HG03045 (cell line): ENCODE measurements around the gene ISOC2.
"Not testable (repeated sequence)": the region's sequence is repeated elsewhere in the genome, so short reads cannot be mapped to it uniquely, and the experiment has no call there.

Experiments
- ATAC-seq: cut with Tn5 transposase; IDR thresholded peaks from one replicate; pipeline ENCODE4 v1.9.1; 2021; ENCODE audit warnings: mild to moderate bottlenecking, moderate library complexity; ENCODE audit not compliant: unreplicated experiment

Gene ISOC2

GRCh38 chr19:55443045-55443823, 18.2 kb downstream of the ISOC2 start, which contains the start of gene SHISA7:
TSS of gene SHISA7 (minus strand) at chr19:55443300. CDS start at chr19:55442863, 437 bp downstream.
- no peak for ATAC-seq

- ATAC-seq = no peak
Measured at GRCh38 chr19:55442372-55442961, 19.0 kb downstream of the ISOC2 start.

GRCh38 chr19:55441692-55442321, 19.6 kb downstream of the ISOC2 start:
- ATAC-seq = no peak

GRCh38 chr19:55441319-55441691, 20.1 kb downstream of the ISOC2 start:
- ATAC-seq = no peak

GRCh38 chr19:55440411-55441105, 20.9 kb downstream of the ISOC2 start:
- no peak for ATAC-seq

GRCh38 chr19:55439052-55439451, 22.4 kb downstream of the ISOC2 start:
- no peak for ATAC-seq

- no peak for ATAC-seq
Measured at GRCh38 chr19:55437410-55437809, 24.0 kb downstream of the ISOC2 start.

GRCh38 chr19:55436847-55437246, 24.6 kb downstream of the ISOC2 start:
- no peak for ATAC-seq

GRCh38 chr19:55435020-55435419, 26.4 kb downstream of the ISOC2 start:
- no peak for ATAC-seq

GRCh38 chr19:55434356-55434919, 27.0 kb downstream of the ISOC2 start:
- no peak for ATAC-seq

- ATAC-seq = no peak
Measured at GRCh38 chr19:55433292-55433691, 28.1 kb downstream of the ISOC2 start.

GRCh38 chr19:55432241-55432959, 29.0 kb downstream of the ISOC2 start:
- ATAC-seq = no peak

- ATAC-seq = no peak
Measured at GRCh38 chr19:55431183-55431582, 30.3 kb downstream of the ISOC2 start.

GRCh38 chr19:55426042-55426441, 35.4 kb downstream of the ISOC2 start:
- no peak for ATAC-seq

GRCh38 chr19:55424518-55424917, 36.9 kb downstream of the ISOC2 start:
- ATAC-seq = no peak

- ATAC-seq = no peak
Measured at GRCh38 chr19:55423225-55424005, 38.0 kb downstream of the ISOC2 start.

GRCh38 chr19:55421281-55421680, 40.2 kb downstream of the ISOC2 start:
- ATAC-seq = not testable (repeated sequence)

- no peak for ATAC-seq
Measured at GRCh38 chr19:55419624-55420236, 41.7 kb downstream of the ISOC2 start.

GRCh38 chr19:55419103-55419502, 42.3 kb downstream of the ISOC2 start:
- no peak for ATAC-seq
